Activated CD8-positive, alpha-beta memory T cell treated with anti-CD3 and anti-CD28 coated beads for 48 hours (primary cell): ENCODE measurements around the gene ZNF296.

Source experiments
- DNase-seq, 3 experiments: peaks; one replicate each; pipeline ENCODE4 v3.0.0-alpha.2; 2020; ENCODE audit warnings: low read depth in 2 of 3, low spot score in 2 of 3

The ZNF296 gene

GRCh38 chr19:45103508-45104319 is 27.4 kb upstream of the ZNF296 start:
- DNase-seq = no peak

GRCh38 chr19:45103156-45103507 is 26.9 kb upstream of the ZNF296 start:
- no peak for DNase-seq

DNA sequence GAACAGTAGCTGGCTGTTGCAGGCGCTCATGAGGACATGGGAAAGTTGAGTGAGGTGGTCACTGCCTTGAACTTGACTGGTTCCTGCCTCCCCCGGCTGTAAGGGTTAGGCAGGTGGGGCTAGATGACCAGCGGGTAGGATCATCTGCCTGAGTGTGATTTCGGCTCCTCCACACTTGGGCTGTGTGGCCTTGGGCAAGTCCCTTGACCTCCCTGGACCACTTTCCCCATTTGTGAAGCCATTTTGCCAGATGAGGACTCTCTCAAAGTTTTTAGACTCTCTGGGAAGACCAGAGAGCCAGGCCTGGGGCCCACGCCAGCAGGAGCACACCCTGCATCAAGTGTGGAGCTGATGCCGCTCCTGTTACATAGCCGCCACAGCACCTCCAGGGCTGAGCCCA is 26.2 kb upstream of the ZNF296 start:
- DNase-seq = no peak

GRCh38 chr19:45101806-45102205 is 25.5 kb upstream of the ZNF296 start:
- no peak for DNase-seq

DNA sequence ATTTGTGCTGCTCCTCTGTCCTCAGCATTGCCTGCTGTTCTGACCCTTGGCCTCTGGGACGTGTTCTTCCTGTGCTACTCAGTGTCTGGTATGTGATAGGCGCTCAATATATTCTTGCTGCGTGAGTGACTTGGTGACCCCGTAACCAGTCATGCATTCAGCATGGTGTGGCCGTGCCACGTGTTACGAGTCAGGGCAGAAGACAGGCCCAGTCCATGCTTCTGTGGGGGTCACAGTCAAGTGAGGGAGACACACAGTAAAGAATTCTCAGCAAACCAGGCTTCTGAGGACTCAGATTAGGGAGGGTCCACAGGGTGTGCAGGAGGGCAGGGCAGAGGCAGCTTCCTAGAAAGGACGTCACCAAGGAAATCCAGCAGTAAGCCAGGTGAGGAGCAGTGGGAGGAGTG is 24.6 kb upstream of the ZNF296 start:
- no peak for DNase-seq

GRCh38 chr19:45100201-45100600 is 23.9 kb upstream of the ZNF296 start:
- DNase-seq = no peak

- DNase-seq = no peak
These were observed 23.4 kb upstream of the ZNF296 start for GRCh38 chr19:45099467-45100191.

DNA sequence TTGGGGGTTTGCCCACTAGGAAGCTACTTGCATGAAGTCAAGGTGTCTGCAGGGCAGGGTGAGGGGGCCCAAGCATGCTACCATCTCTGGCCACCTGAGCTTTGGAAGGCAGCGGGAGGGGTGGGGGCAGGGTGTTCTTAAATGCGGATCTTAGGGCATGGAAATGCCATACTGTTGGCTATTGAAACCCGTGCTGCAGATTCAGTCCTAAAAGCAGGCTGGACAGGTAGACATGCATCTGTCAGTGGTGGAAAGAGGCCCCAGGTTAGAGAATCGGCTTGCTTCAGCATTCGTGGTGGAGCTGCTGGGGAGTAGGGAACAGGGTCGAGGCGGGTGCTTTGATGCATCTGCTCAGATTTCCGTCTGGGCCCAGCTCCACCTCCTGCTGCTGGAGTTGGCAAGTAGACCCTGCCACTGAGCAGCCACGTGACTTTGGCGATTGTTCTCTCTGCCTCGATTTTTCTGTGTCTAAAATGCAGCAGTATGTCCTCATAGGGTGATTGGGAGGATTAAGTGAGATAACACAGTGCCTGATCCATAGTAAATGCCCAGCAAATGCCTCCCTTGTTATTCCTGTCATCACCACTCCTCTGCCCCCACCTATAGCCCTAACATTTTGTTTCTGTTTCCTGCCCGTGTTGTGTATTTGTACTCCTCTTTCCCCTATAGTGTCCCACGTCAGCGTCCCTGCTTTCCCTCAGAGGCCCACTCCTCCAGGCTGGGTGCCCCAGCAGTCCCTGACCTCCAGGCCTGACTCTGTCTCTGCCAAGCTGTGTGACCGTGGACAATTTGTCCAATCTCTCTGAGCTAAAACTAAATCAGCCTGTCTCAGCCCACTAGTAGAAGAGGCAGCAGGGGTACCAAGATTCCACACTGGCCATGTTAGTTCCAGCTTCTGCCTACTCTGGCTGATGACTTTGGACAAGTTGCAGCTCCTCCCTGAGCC is 22.5 kb upstream of the ZNF296 start:
- DNase-seq = no peak

DNA sequence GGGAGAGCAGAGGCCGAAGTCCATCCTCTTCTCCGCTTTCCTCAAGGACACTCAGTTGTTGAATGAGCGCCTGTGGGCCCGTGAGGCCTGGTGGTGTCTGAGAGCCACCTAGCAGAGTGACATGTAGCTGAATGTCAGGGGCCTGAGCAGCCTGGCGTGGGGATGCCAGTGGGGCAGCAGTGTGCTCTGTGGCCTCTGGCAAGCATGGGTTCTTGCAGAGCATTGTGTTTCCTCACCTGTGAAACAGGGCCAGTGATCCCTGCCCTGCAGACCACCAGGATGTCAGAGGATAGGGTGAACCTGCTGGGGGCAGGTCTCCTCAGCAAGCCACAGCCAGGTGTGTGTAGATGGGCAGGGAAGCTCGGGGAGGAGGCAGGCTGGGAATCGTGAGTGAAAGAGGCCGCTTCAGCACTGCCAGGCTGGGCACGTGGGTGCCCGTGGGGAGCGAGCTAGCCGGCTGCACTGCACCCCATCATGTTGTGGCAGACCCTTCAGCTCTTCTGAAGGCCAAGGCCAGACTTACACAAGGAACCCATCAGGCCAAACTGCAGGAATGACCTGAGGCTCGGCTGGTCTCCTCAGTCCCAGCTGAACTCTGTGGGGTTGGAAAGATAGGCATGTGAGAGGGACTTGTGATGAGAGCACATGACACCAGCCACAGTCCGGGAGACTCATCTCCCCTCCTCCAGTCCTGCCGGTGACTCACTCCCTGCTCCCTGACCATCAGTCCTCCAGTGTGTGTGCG is 21.7 kb upstream of the ZNF296 start:
- DNase-seq = no peak

- no peak for DNase-seq
These were observed 21.1 kb upstream of the ZNF296 start for GRCh38 chr19:45097450-45097775.

GRCh38 chr19:45096700-45097099 is 20.4 kb upstream of the ZNF296 start:
- DNase-seq = no peak

- DNase-seq = no peak
These were observed 19.5 kb upstream of the ZNF296 start for GRCh38 chr19:45095496-45096413.

GRCh38 chr19:45094707-45095106 is 18.4 kb upstream of the ZNF296 start:
- DNase-seq = no peak

DNA sequence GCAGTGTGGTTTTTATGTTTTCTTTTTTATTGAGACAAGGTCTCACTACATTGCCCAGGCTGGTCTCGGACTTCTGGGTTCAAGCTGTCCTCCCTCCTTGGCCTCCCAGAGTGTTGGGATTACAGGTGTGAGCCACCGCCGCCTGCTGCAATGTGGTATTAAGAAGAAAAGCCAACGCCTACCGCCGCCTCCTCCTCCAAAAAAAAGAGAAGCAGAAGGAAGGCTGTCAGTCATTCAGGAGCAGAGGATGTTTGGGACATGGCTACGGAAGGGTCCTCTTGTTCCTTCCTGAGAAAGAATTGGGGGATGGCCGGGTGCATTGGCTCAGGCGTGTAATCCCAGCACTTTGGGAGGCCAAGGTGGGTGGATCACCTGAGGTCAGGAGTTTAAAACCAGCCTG is 17.9 kb upstream of the ZNF296 start:
- no peak for DNase-seq

DNA sequence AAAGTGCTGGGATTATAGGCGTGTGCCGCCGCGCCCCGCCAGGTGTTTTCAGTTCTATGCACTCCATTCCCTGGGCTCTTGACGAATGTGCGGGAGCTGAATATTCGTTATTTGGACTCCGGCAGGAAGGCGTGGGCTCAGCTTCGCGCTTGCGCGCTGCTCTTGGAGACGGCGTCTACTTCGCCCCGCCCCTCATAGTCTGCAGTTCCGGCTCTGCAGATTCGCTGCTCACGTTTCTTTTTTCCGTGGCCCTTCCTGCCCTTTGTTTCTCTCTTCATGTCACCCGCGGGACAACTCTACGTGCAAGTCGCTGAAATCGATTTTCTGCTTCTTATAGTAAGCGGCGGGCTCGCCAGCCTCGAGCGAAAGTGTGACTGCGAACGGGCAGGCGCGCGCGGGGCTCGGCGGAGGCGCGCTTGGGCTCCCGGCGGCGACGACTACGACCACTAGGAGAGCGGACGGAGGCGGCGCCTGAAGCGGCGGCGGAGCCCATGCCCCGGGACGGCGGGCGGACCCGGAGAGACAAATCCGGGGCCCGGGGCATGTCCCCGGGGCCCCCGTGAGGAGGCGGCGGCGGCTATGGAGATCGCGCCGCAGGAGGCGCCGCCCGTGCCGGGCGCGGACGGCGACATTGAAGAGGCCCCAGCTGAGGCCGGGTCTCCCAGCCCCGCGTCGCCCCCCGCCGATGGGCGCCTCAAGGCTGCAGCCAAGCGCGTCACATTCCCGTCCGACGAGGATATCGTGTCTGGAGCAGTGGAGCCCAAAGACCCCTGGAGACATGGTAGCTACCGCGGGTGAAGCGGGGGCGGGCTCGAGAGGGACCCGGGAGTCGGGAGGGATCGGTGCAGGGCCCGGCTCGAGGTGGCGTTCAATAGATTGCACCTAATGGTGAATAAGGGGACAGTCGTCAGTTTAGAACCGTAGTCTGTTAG is 16.7 kb upstream of the ZNF296 start, which contains the start of gene PPP1R37:
Gene PPP1R37 (plus strand): TSS at position 433 of the 932 bp plus-strand sequence. CDS start 147 bp downstream, at position 580.
- DNase-seq = peak; percentile 61 to 78 (median 76)

DNA sequence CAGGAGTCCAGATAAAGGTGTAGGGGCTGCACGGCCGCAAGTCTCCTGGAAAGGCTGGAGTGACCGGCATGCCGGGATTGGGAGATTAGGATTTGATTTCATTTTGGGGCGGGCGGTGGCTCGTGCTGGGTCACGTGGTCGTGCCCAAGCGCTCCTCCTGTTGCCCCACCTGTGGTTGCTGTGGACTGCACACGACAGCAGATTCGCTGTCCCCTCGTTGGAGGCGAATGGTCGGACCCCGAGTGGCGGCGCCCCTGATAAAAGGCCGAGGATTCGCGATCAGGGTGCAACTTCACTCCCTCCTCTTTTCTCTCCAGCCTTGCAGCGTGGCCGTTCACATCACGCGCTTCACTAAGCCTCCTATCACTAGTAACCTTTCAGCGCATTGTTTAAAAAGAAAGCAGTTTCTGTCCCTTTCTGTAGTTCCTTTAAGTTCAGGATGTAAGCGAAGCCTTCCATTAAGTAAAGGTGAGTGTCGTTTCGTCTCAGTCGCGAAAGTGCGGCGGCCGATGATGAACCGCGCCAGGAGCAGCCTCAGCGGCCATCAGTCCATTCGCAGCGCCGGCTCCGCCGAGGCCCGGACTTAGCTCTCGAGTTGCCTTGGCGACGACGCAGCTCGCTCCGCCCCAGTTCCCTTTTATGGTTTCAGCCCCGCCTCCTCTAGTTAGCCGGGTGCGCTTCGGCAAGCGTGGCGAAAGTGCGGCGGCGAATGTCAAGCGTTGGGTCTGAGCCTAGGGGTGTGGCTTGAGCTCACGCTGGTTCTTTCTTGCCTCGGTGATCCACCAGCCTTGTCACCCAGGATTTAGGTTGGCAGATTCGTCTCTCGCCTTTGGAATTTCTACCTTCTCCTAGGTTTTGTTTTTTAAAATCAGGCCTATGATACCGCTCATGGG is 15.0 kb upstream of the ZNF296 start:
- peak; percentile 93 to 98 (median 95) for DNase-seq

- DNase-seq = no peak
These were observed 14.3 kb upstream of the ZNF296 start for GRCh38 chr19:45090606-45091005.

DNA sequence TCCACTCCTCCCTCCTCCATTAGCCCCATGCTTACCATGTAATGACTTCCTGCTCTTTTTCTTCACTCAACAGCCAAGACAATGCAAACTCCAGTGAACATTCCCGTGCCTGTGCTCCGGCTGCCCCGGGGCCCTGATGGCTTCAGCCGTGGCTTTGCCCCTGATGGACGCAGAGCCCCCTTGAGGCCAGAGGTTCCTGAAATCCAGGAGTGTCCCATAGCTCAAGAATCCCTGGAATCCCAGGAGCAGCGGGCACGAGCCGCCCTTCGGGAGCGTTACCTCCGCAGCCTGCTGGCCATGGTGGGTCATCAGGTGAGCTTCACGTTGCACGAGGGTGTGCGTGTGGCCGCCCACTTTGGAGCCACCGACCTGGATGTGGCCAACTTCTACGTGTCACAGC is 13.8 kb upstream of the ZNF296 start:
- no peak for DNase-seq
